ENCODE data around the gene DHRSX.
"Not testable (repeated sequence)": the region's sequence is repeated elsewhere in the genome, so short reads cannot be mapped to it uniquely, and the experiment has no call there.

Gene DHRSX

DNA sequence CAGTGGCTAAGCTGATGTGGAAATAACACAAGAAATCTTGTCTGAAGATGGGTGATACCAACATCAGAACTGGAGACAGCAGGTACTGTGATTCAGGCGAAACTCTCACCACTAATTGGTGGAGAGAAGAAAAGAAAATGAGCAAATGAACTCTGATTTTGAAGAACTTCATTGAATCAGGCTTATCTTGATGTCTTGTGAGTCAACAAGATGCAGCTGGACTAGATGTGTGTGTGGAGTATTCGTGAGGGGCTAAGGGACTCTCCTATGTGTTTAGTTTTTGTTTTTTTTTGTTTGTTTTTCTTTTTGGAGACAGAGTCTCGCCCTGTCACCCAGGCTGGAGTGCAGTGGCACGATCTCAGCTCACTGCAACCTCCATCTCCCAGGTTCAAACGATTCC, 131.6 kb downstream of the DHRSX start:
- Histone ChIP-seq H3K36me3 (peaks cover 7% of the 10 kb centered on the region), H3K27ac (peak overlapping the region; percentile 53), H3K27me3 (no peaks in the 10 kb centered on the region), H3K4me3 (ENCODE audit: low read depth in 1 of 2, low read length in 1 of 2) (no peak overlapping the region), H3K4me1 (ENCODE audit: control insufficient read depth in 1 of 2, insufficient read depth in 1 of 2, low read depth in 1 of 2, low read length in 1 of 2) (peaks cover 13 to 15% of the 10 kb centered on the region in 2 experiments), H3K9me3 (no peaks in the 10 kb centered on the region)
- TF ChIP-seq, protein P1, sequence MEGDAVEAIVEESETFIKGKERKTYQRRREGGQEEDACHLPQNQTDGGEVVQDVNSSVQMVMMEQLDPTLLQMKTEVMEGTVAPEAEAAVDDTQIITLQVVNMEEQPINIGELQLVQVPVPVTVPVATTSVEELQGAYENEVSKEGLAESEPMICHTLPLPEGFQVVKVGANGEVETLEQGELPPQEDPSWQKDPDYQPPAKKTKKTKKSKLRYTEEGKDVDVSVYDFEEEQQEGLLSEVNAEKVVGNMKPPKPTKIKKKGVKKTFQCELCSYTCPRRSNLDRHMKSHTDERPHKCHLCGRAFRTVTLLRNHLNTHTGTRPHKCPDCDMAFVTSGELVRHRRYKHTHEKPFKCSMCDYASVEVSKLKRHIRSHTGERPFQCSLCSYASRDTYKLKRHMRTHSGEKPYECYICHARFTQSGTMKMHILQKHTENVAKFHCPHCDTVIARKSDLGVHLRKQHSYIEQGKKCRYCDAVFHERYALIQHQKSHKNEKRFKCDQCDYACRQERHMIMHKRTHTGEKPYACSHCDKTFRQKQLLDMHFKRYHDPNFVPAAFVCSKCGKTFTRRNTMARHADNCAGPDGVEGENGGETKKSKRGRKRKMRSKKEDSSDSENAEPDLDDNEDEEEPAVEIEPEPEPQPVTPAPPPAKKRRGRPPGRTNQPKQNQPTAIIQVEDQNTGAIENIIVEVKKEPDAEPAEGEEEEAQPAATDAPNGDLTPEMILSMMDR (IDR thresholded peaks at IDR 0.05) = no peak

DNA sequence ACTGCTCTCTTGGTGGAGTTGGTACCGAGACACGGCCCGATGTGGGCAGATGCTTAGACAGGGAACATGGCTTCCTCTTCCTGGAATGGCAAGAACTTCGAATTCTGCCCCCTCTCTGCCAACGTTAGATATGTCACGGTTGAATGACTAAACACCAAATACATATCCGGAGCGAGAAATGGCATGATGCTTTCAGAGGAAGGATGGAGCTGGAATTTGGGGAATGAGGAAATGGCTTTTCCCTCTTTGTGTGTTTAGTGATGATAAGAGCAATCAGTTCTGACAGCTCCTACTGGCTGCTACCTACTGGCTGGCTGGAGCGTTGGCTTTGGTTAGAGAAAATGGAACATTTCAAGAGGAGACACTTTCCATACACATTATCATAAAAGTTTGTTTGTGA, 140.0 kb downstream of the DHRSX start:
- Histone ChIP-seq H3K4me3 (ENCODE audit: low read depth in 1 of 2, low read length in 1 of 2) (no peak overlapping the region), H3K36me3 (no peaks in the 10 kb centered on the region), H3K27ac (peak overlapping the region; percentile 23), H3K27me3 (no peaks in the 10 kb centered on the region), H3K4me1 (ENCODE audit: control insufficient read depth in 1 of 2, insufficient read depth in 1 of 2, low read depth in 1 of 2, low read length in 1 of 2) (peaks cover 34 to 40% of the 10 kb centered on the region in 2 experiments), H3K9me3 (no peaks in the 10 kb centered on the region)
- TF ChIP-seq, protein P1 (IDR thresholded peaks at IDR 0.05) = no peak

GRCh38 chrX:2359522-2359921, 141.3 kb downstream of the DHRSX start:
- H3K4me1 ChIP-seq (ENCODE audit: control insufficient read depth in 1 of 2, insufficient read depth in 1 of 2, low read depth in 1 of 2, low read length in 1 of 2) = peaks cover 34 to 42% of the 10 kb centered on the region in 2 experiments
- H3K27ac ChIP-seq = peak overlapping the region; percentile 90
- H3K36me3 ChIP-seq; H3K27me3 ChIP-seq; H3K9me3 ChIP-seq; H3K4me3 ChIP-seq (ENCODE audit: low read depth in 1 of 2, low read length in 1 of 2): not testable (repeated sequence)

DNA sequence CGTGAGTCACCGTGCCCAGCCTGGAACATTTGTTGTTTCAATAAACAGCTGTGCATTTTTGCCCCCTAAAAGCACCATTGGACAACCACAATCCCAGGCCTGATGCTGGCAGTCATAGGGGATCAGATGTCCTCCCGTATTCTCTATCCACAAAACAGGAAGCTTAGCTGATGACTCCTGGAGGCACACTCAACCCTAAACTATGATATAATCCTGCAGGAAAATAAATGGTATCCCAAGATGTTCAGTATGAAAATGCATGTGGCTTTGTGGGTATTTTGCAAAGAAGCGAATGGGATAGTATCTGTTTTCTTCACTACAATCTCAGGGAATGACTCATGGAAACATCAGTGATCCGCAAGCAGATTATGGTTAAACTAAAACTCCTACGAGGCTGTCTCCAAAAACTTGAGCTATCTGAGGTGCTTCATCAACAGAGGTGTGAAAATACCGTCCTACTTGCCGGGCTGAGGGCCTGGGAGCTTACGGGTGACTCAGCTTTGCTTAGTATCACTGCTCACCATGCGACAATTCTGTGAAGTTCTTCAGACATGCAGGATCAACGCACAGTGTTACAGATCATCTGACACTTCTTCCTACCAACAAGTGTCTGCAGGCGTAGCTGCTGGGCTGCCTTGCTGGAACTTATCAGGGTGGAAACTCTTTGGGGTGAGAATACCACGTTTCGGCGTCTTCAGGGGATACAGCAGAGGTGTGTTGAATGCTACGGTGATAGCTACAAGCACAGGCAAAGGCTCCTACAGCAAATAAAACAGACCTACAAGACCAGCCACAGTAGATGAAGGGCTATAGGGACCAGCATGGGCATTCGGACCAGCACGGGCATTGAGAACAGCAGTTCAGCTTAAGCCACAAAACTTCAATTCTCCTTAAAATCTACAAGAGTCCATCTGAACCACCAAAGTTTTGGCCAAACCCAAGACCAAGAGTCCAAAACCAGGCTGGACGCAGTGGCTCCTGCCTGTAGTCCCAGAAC, 148.5 kb downstream of the DHRSX start:
- no peak overlapping the region for H3K4me3 ChIP-seq (ENCODE audit: low read depth in 1 of 2, low read length in 1 of 2)
- no peaks in the 10 kb centered on the region for H3K36me3 ChIP-seq
- no peaks in the 10 kb centered on the region for H3K27me3 ChIP-seq
- peaks cover 21 to 31% of the 10 kb centered on the region in 2 experiments for H3K4me1 ChIP-seq (ENCODE audit: control insufficient read depth in 1 of 2, insufficient read depth in 1 of 2, low read depth in 1 of 2, low read length in 1 of 2)
- no peaks in the 10 kb centered on the region for H3K9me3 ChIP-seq
- TF ChIP-seq, protein P1 (IDR thresholded peaks at IDR 0.05) = no peak
- H3K27ac ChIP-seq = peak overlapping the region; percentile 71

- no peak overlapping the region for H3K4me3 ChIP-seq (ENCODE audit: low read depth in 1 of 2, low read length in 1 of 2)
- H3K27ac ChIP-seq = peak overlapping the region; percentile 71
- H3K4me1 ChIP-seq (ENCODE audit: control insufficient read depth in 1 of 2, insufficient read depth in 1 of 2, low read depth in 1 of 2, low read length in 1 of 2) = peaks cover 11 to 22% of the 10 kb centered on the region in 2 experiments
- TF ChIP-seq, protein P1 (IDR thresholded peaks at IDR 0.05) = no peak
- no peaks in the 10 kb centered on the region for H3K36me3 ChIP-seq
- no peaks in the 10 kb centered on the region for H3K9me3 ChIP-seq
- H3K27me3 ChIP-seq = no peaks in the 10 kb centered on the region
These were observed 149.5 kb downstream of the DHRSX start for GRCh38 chrX:2351321-2351720.

GRCh38 chrX:2350703-2351102, 150.1 kb downstream of the DHRSX start:
- not testable (repeated sequence) for H3K36me3 ChIP-seq; H3K9me3 ChIP-seq; H3K27me3 ChIP-seq; H3K4me3 ChIP-seq (ENCODE audit: low read depth in 1 of 2, low read length in 1 of 2)
- H3K27ac ChIP-seq = peak overlapping the region; percentile 71
- H3K4me1 ChIP-seq (ENCODE audit: control insufficient read depth in 1 of 2, insufficient read depth in 1 of 2, low read depth in 1 of 2, low read length in 1 of 2) = peaks cover 7 to 16% of the 10 kb centered on the region in 2 experiments

- H3K27me3 ChIP-seq; H3K27ac ChIP-seq; H3K4me3 ChIP-seq (ENCODE audit: low read depth in 1 of 2, low read length in 1 of 2); H3K36me3 ChIP-seq; H3K9me3 ChIP-seq: not testable (repeated sequence)
- peaks cover 7 to 14% of the 10 kb centered on the region in 2 experiments for H3K4me1 ChIP-seq (ENCODE audit: control insufficient read depth in 1 of 2, insufficient read depth in 1 of 2, low read depth in 1 of 2, low read length in 1 of 2)
These were observed 150.7 kb downstream of the DHRSX start for GRCh38 chrX:2350036-2350435.
